Measurements from ENCODE around the gene CD300LB.
"Not testable (repeated sequence)": the region's sequence is repeated elsewhere in the genome, so short reads cannot be mapped to it uniquely, and the experiment has no call there.

CD300LB gene

DNA sequence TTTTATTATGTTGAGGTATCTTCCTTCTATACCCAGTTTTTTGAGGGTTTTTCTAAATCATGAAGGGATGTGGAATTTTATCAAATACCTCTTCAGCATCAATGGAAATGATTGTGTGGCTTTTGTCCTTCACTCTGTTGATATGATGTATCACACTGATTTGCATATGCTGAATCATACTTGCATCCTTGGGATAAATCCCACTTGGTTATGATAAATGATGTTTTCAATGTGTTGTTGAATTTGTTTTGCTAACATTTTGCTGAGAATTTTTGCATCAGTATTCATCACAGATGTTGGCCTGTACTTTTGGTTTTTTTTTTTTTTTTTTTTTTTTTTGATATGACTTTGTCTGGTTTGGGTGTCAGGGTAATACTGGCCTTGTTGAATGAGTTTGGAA is 23.1 kb downstream of the CD300LB start:
- Histone ChIP-seq H3K4me1 (no peaks in the 10 kb centered on the region), H3K9ac (no peak overlapping the region), H3K9me3 (no peaks in the 10 kb centered on the region), H3K27me3 (no peaks in the 10 kb centered on the region), H3K4me3 (no peak overlapping the region), H3K36me3 (no peaks in the 10 kb centered on the region), H3K4me2 (no peak overlapping the region), H4K20me1 (no peaks in the 10 kb centered on the region), H3K27ac (no peak overlapping the region)
- TF ChIP-seq Cebpa-rat (IDR thresholded peaks at IDR 0.05): no peak

DNA sequence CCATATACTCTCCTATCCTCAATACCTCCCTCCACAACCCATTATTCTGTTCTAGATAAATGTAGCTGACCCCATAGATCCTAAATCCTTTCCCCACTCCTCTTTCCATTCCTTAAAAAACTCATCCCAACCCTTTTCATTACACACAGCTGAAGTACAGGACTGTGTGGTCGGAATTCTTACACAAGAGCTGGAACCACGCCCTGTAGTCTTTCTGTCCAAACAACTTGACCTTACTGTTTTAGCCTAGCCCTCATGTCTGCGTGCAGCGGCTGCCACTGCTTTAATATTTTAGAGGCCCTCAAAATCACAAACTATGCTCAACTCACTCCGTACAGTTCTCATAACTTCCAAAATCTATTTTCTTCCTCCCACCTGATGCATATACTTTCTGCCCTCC is 27.3 kb downstream of the CD300LB start:
- H3K9ac ChIP-seq, H3K27ac ChIP-seq: not testable (repeated sequence)

DNA sequence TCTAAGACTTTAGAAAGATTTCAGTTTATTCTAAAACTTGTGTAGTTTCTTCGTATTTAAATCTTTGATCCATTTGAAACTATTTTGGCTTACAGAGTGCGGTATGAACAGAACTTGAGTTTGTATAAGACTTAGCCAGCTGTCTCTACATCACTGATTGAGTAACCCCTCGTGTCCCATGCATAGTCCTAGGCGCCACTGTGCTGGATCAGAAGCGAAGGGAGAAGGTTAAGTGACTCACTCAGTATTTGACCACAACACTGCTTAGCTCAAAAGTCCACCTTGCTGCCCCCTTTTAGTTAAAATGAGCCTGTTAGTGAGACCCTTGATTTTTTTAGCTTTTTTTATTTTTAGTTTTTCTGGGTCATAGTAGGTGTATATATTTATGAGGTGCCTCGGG is 28.4 kb downstream of the CD300LB start:
- no peak for TF ChIP-seq Cebpa-rat (IDR thresholded peaks at IDR 0.05)
- Histone ChIP-seq H3K4me3 (no peak overlapping the region), H3K4me1 (no peaks in the 10 kb centered on the region), H3K27ac (no peak overlapping the region), H4K20me1 (no peaks in the 10 kb centered on the region), H3K27me3 (no peaks in the 10 kb centered on the region), H3K4me2 (no peak overlapping the region), H3K9me3 (no peaks in the 10 kb centered on the region), H3K36me3 (no peaks in the 10 kb centered on the region), H3K9ac (no peak overlapping the region)

More for the DNA sequence above, 27.3 kb downstream of the CD300LB start:
- not testable (repeated sequence) for H3K4me2 ChIP-seq, H4K20me1 ChIP-seq, H3K4me3 ChIP-seq, H3K27me3 ChIP-seq, H3K4me1 ChIP-seq, H3K9me3 ChIP-seq, H3K36me3 ChIP-seq

DNA sequence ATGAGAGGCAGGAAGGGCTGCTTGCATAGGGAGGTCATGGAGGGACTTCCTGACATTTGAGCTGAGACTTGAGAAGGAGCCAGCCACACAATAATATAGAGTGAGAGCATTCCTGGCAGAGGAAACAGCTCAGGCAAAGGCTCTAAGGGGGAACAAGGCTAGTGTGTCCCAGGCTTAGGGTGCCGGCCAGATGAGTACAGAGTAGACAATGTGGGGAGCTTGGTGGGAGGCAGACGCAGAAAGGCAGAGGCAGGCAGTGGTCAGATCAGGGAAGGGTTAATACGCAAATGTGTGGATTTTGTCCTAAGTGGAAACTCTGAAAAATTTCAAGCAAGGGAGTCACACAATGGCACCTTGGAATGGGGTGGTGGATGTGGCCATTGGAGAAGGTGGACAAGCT is 31.3 kb downstream of the CD300LB start:
- Histone ChIP-seq H3K27me3 (no peaks in the 10 kb centered on the region), H3K36me3 (no peaks in the 10 kb centered on the region), H3K27ac (no peak overlapping the region), H3K9ac (no peak overlapping the region), H3K4me1 (peaks cover under 1% of the 10 kb centered on the region; the same call in 1 of the 2 replicates), H3K4me3 (no peak overlapping the region), H3K4me2 (no peak overlapping the region), H3K9me3 (no peaks in the 10 kb centered on the region), H4K20me1 (no peaks in the 10 kb centered on the region)
- no peak for TF ChIP-seq Cebpa-rat (IDR thresholded peaks at IDR 0.05)

DNA sequence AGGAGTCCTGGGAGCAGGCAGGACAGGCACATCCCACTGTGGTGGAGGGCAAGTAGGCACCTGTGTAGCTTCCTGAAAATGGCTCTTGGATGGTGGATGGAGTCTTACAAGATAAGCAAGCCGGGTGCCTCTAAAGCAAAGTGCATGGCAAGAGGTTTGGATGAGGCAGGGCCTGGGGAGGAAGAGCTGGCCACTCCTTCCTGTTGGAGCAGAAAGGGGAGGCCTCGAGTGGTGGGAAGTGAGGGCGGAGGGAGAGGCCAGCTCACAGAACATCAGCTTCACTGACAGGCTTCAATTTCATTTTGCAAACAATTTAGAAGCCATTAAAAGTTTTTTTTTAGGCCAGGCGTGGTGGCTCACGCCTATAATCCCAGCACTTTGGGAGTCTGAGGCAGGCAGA is 33.8 kb downstream of the CD300LB start:
- Histone ChIP-seq H3K36me3 (no peaks in the 10 kb centered on the region), H4K20me1 (no peaks in the 10 kb centered on the region), H3K9me3 (no peaks in the 10 kb centered on the region), H3K4me1 (peaks cover 4% of the 10 kb centered on the region; the same call in 1 of the 2 replicates), H3K27ac (no peak overlapping the region), H3K9ac (no peak overlapping the region), H3K4me3 (no peak overlapping the region), H3K27me3 (no peaks in the 10 kb centered on the region), H3K4me2 (no peak overlapping the region)
- TF ChIP-seq Cebpa-rat (IDR thresholded peaks at IDR 0.05): no peak

DNA sequence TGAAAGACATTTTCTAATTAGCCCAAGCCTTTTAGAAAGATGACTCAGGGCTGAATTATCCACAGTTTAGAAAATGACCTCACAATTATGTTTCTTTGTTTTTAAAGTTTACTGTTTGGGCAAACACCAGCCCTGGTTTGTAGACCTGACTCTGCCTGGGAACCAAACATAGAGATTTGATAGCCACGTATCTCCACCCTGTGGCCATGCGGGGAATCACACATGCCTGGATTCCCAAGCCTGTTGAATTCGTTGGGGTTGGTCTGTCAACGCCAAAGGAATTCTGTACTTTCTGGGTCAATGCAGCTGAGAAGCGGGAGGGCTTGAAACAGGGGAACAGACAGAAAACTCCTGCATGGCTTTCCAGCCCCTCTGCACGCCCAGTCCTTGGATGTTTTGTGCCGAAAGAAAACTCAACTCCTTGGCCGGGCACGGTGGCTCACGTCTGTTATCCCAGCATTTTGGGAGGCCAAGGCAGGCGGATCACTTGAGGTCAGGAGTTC is 37.9 kb downstream of the CD300LB start:
- H3K9me3 ChIP-seq: peaks cover 6% of the 10 kb centered on the region

DNA sequence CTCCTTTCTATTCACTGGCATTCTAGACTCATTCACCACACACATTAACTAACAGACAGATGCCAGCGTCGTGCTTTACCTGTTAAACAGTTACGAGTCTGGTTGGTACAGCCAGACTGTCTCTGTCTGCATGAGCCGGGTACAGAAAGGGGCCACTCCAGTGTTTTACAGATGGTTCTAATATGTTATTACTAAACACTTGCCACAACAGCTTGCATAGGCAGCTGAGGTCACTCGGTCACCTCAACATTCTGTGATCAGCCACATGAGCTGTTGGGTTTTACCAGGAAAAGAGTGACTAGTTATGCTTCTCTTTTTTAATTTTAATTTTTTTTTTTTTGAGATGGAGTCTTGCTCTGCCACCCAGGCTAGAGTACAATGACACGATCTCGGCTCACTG is 39.6 kb downstream of the CD300LB start:
- no peaks in the 10 kb centered on the region for H4K20me1 ChIP-seq
- no peak overlapping the region for H3K27ac ChIP-seq
- no peaks in the 10 kb centered on the region for H3K27me3 ChIP-seq
- H3K9me3 ChIP-seq: peaks cover 17% of the 10 kb centered on the region
- no peak overlapping the region for H3K4me2 ChIP-seq
- no peak overlapping the region for H3K9ac ChIP-seq
- TF ChIP-seq Cebpa-rat (IDR thresholded peaks at IDR 0.05): no peak
- peaks cover 4% of the 10 kb centered on the region; the same call in 1 of the 2 replicates for H3K4me1 ChIP-seq
- H3K36me3 ChIP-seq: no peaks in the 10 kb centered on the region
- H3K4me3 ChIP-seq: no peak overlapping the region

More for the DNA sequence above, 37.9 kb downstream of the CD300LB start:
- Histone ChIP-seq H4K20me1 (no peaks in the 10 kb centered on the region), H3K9ac (no peak overlapping the region), H3K27me3 (no peaks in the 10 kb centered on the region), H3K4me1 (peaks cover 4% of the 10 kb centered on the region; the same call in 1 of the 2 replicates), H3K36me3 (no peaks in the 10 kb centered on the region), H3K27ac (no peak overlapping the region), H3K4me2 (no peak overlapping the region), H3K4me3 (no peak overlapping the region)
- no peak for TF ChIP-seq Cebpa-rat (IDR thresholded peaks at IDR 0.05)

DNA sequence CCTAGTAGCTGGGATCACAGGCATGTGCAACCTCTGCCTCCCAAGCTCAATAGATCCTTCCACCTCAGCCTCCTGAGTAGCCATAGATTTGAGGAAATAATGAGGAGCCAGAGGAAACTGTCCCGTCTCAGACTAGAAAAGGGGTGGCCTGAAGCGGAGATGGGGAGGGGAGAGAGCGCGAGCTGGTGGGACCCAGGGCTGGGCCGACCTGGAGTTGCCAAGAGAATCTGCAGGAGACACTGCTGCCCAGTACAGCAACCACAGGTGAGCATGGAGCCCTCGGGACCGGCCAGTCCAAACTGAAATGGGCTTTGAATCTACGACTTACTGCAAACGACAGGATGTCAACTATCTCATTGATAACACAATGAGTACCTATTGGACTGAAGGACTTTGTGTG is 40.6 kb downstream of the CD300LB start:
- Histone ChIP-seq H3K27ac (no peak overlapping the region), H3K9me3 (peaks cover 17% of the 10 kb centered on the region)
- TF ChIP-seq Cebpa-rat (IDR thresholded peaks at IDR 0.05): no peak

DNA sequence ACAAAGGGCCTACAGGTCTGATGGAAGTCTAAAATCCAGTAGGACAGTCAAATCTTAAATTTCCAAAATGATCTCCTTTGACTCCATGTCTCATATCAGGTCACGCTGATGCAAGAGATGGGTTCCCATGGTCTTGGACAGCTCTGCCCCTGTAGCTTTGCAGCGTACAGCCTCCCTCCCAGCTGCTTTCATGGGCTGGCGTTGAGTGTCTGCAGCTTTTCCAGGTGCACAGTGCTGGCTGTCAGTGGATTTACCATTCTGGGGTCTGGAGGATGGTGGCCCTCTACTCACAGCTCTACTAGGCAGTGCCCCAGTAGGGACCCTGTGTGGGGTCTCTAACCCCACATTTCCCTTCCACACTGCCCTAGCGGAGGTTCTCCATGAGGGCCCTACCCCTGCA is 43.0 kb downstream of the CD300LB start:
- not testable (repeated sequence) for H3K27me3 ChIP-seq

More for the DNA sequence above, 40.6 kb downstream of the CD300LB start:
- H3K4me1 ChIP-seq: peaks cover 4% of the 10 kb centered on the region; the same call in 1 of the 2 replicates
- no peak overlapping the region for H3K4me2 ChIP-seq
- no peak overlapping the region for H3K4me3 ChIP-seq
- no peak overlapping the region for H3K9ac ChIP-seq
- H3K36me3 ChIP-seq: no peaks in the 10 kb centered on the region
- no peaks in the 10 kb centered on the region for H3K27me3 ChIP-seq
- H4K20me1 ChIP-seq: no peaks in the 10 kb centered on the region

DNA sequence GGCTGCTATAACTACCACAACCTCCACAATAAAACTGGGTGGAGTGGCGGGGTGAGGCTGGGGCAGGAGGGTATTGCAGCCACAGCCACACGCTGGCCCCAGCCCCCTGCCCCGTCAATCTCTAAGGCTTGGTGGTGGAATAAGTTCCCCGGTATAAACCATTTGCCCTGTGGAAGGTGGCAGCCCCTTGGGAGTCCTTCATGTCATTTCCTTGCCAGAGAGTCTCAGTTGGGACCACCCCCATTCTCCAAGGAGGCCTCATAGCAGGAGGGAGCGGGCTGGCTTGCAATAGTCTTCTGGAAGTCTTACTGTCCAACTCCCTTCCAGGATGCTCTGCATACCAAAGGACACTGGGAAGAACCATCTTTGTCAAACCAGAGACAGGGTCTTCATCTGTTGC is 45.4 kb downstream of the CD300LB start:
- Histone ChIP-seq H4K20me1 (no peaks in the 10 kb centered on the region), H3K9ac (no peak overlapping the region), H3K36me3 (no peaks in the 10 kb centered on the region), H3K27me3 (no peaks in the 10 kb centered on the region), H3K4me2 (no peak overlapping the region), H3K9me3 (peaks cover 17% of the 10 kb centered on the region), H3K4me3 (no peak overlapping the region), H3K27ac (no peak overlapping the region), H3K4me1 (no peaks in the 10 kb centered on the region)
- no peak for TF ChIP-seq Cebpa-rat (IDR thresholded peaks at IDR 0.05)

More for the DNA sequence above, 43.0 kb downstream of the CD300LB start:
- H3K36me3 ChIP-seq, H3K4me2 ChIP-seq, H3K4me3 ChIP-seq, H3K27ac ChIP-seq, H3K4me1 ChIP-seq, H4K20me1 ChIP-seq, H3K9ac ChIP-seq: not testable (repeated sequence)
- peaks cover 17% of the 10 kb centered on the region for H3K9me3 ChIP-seq
